Fibroblast of skin of scalp (primary cell): Measurements from ENCODE around the gene MYO3B.

Experiments
- DNase-seq: peaks from one replicate; pipeline ENCODE4 v3.0.0-alpha.2; 2013

MYO3B gene

GRCh38 chr2:170307555-170308351 lies 129.8 kb downstream of the MYO3B start:
- DNase-seq: no peak

- DNase-seq: no peak
These were observed 133.0 kb downstream of the MYO3B start for GRCh38 chr2:170310876-170311502.

GRCh38 chr2:170313347-170313991 lies 135.5 kb downstream of the MYO3B start:
- DNase-seq: peak; percentile 13

GRCh38 chr2:170313992-170314348 lies 136.0 kb downstream of the MYO3B start:
- no peak for DNase-seq

GRCh38 chr2:170314744-170315447 lies 136.9 kb downstream of the MYO3B start:
- DNase-seq: no peak

GRCh38 chr2:170320948-170321347 lies 143.0 kb downstream of the MYO3B start:
- DNase-seq: no peak

GRCh38 chr2:170321526-170321925 lies 143.6 kb downstream of the MYO3B start:
- DNase-seq: no peak

- no peak for DNase-seq
These were observed 144.3 kb downstream of the MYO3B start for GRCh38 chr2:170322140-170322766.

GRCh38 chr2:170323743-170324142 lies 145.8 kb downstream of the MYO3B start:
- no peak for DNase-seq

- peak; percentile 42 for DNase-seq
These were observed 146.7 kb downstream of the MYO3B start for GRCh38 chr2:170324640-170325046.

GRCh38 chr2:170330881-170331280 lies 152.9 kb downstream of the MYO3B start:
- DNase-seq: no peak

GRCh38 chr2:170332676-170333402 lies 154.9 kb downstream of the MYO3B start:
- no peak for DNase-seq

- DNase-seq: no peak
These were observed 157.4 kb downstream of the MYO3B start for GRCh38 chr2:170335351-170335750.

GRCh38 chr2:170336408-170336807 lies 158.5 kb downstream of the MYO3B start:
- DNase-seq: no peak

- no peak for DNase-seq
These were observed 159.0 kb downstream of the MYO3B start for GRCh38 chr2:170336916-170337315.

GRCh38 chr2:170339322-170339721 lies 161.4 kb downstream of the MYO3B start:
- no peak for DNase-seq

- DNase-seq: no peak
These were observed 162.1 kb downstream of the MYO3B start for GRCh38 chr2:170339750-170340692.

- no peak for DNase-seq
These were observed 162.7 kb downstream of the MYO3B start for GRCh38 chr2:170340693-170341068.

- DNase-seq: no peak
These were observed 164.0 kb downstream of the MYO3B start for GRCh38 chr2:170341684-170342623.
